H1 (cell line): Measurements from ENCODE around the gene FGF14.

Source experiments
- BCL11A ChIP-seq, 2 experiments: IDR thresholded peaks; one replicate each; pipeline ENCODE4 v1.6.1; 2011; ENCODE audit warnings: low read depth in 2 of 2, low read length in 2 of 2, mild to moderate bottlenecking in 2 of 2
- RNF2 ChIP-seq: fragments of 200-900, 300-1000 bp; sonication (generic); IDR thresholded peaks from 2 replicates; pipeline ENCODE4 v1.7.1; 2016; ENCODE audit warnings: borderline replicate concordance, low read depth, mild to moderate bottlenecking, antibody characterized with exemption, low read length; ENCODE audit not compliant: poor library complexity, severe bottlenecking; ENCODE audit errors: missing control alignments

- TF ChIP-seq BCL11A (IDR thresholded peaks at IDR 0.05; ENCODE audit: low read depth in 2 of 2, low read length in 2 of 2) (no peak), RNF2 (no peak)
Observed at GRCh38 chr13:101833671-101834070, 568.2 kb downstream of the FGF14 start.
